ENCODE data around the gene BCAS3. TPM values are rescaled to one million over a fixed set of nuclear protein-coding genes. Genes with fewer than 3 reads are reported as not detected.

The BCAS3 gene
- total RNA-seq, 6 experiments from 2014 or later = 9.2 to 22.1 (median 14.2) TPM

DNA sequence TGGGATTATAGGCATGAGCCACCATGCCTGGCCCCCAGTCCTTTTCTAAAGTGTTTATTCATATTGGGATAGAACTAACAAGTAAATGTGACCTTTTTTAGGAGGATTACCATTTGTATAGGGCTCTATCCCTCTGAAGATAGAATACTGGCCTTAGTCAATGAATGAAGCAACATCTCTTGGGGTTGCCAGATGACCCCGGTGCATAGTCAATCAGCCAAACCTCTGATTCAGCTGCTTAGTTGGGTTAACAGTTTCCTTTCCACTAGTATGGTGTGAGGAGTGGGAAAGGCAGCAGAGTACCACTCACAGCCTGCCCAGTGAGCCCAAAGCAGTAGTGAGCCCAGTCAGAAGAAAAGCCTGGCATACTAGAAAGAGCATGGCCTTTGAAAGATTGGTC is 627.4 kb downstream of the BCAS3 start:
- Histone ChIP-seq H3K9me3 (no peaks in the 10 kb centered on the region), H3K4me3 (no peak overlapping the region), H3K27me3 (no peaks in the 10 kb centered on the region), H3K4me1 (peaks cover 0 to 9% (median 0%) of the 10 kb centered on the region in 4 donors), H3K36me3 (no peaks in the 10 kb centered on the region), H3K27ac (no peak overlapping the region)
- no peak for DNase-seq
- WGBS (ENCODE audit: insufficient coverage, low coverage, low lambda C conversion rate, missing lambda C conversion rate) = 13% methylated on average over 1 of the region's 1 CpG
- no peak for TF ChIP-seq POLR2A (IDR thresholded peaks at IDR 0.05)
- intact Hi-C loops (cut with DNase I) = no loop called here
- ATAC-seq = peak in 3 of 4 donors; percentile 54 to 91 (median 62)

DNA sequence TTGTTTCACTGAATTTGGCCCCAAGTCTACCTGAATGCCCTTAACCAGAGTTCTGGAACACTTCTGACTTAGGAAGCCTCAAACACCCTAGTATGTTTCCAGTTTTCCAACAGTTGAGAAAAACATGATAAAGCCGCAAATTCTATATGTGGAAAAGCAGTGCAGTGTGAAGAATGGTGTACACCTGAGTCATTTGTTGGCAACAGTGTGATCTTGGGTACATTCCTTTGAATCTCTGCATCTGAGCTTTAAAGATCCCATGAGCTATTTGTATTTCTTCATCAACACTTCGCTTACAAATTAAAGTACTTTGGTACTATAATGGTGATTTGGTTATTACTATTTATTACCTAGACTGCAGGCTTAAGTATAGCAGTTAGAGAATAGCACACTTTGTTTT is 628.4 kb downstream of the BCAS3 start:
- WGBS (ENCODE audit: insufficient coverage, low coverage, low lambda C conversion rate, missing lambda C conversion rate) = 86% methylated on average over 2 of the region's 2 CpGs
- TF ChIP-seq, protein P1, sequence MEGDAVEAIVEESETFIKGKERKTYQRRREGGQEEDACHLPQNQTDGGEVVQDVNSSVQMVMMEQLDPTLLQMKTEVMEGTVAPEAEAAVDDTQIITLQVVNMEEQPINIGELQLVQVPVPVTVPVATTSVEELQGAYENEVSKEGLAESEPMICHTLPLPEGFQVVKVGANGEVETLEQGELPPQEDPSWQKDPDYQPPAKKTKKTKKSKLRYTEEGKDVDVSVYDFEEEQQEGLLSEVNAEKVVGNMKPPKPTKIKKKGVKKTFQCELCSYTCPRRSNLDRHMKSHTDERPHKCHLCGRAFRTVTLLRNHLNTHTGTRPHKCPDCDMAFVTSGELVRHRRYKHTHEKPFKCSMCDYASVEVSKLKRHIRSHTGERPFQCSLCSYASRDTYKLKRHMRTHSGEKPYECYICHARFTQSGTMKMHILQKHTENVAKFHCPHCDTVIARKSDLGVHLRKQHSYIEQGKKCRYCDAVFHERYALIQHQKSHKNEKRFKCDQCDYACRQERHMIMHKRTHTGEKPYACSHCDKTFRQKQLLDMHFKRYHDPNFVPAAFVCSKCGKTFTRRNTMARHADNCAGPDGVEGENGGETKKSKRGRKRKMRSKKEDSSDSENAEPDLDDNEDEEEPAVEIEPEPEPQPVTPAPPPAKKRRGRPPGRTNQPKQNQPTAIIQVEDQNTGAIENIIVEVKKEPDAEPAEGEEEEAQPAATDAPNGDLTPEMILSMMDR (IDR thresholded peaks at IDR 0.05) = no peak
- TF ChIP-seq POLR2A (IDR thresholded peaks at IDR 0.05) = no peak
- Histone ChIP-seq H3K4me3 (no peak overlapping the region), H3K36me3 (no peaks in the 10 kb centered on the region), H3K9me3 (no peaks in the 10 kb centered on the region), H3K27me3 (no peaks in the 10 kb centered on the region), H3K4me1 (peaks cover 0 to 9% (median 0%) of the 10 kb centered on the region in 4 donors), H3K27ac (no peak overlapping the region)
- intact Hi-C loops (cut with DNase I) = no loop called here
- DNase-seq = no peak
- no peak for ATAC-seq

DNA sequence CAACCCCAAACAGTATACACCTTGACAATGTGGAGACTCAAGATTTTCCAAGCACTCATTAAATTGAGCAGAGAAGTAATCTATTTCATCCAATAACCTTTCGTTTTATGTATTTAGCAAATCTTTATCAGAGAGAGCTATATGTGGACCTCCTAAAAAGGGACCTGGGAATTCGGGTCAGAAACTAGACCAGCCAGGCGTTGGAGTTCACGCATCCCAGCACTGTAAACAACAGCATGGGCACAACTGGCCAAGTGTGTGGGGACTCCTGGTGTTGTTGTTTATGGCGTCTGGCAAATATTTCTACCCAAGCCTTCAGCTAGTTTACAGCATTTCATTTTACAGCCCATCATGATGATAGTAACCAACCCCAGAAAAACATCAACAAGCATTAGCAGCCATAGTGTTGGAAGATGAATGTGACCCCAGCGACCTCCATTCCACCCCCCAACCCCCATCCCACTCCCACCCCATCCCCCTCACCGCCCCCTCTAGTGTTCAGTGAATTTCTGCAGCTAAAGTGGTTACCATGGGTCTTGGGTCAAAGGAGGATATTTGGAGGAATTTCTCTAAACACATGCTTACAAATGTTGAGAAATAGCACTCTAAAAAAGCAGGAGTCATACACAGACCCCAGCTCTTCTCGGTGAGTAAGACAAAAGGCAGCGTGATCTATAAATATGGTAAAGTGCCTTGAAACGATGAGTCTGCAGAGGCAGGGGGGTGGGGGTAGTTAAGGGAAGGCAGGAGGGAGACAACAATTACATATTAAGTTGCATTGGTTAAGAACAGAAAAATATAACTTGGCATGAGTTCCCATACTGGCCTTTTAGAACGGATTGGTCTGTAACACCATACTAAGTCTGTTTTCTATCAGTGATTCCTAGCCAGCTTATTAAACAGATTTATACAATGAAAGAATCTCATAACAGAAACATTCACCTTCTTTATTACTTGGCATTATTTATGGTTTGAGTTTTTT is 630.5 kb downstream of the BCAS3 start:
- no peak for ATAC-seq

DNA sequence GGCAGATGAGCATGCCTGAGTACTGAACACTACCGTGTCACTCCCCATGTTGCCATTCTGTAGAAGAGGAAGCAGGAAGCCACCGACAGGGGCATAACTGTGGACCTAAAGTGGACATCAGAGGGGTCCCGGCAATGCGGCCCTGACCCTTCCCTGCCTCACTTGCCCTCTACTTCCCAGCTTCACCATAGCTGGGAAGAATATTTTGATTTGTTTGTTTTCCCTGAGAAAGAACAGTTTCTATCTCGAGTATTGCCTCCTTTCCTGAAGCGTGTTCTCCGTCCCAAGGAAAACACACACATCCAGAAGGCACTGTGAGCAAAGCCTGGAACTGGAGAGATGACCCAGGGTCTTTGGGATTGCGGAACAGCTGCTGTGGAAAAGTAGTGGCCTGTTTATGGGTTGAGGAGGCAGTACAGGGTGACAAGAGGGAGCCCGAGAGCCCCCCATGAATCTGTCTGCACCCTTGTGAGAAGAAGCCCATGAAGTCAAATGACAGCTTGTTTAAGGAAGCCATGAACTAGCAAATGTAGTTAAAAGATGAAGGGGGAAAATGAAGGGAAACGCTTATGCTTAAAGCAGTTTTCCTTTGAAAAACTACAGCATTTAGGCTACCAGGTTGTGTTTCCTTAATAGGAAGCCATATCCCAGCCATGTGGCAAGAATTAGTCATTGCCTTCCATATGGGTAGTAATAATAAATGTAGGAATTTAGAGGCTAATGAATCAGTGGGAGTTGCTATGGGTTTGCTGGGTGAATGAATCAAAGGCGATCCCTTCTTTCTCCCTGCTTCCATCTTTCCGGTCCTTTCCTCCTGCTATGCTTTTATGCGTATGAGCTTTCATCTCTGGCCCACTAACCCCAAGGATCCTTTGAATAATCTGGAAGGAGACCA is 632.0 kb downstream of the BCAS3 start:
- intact Hi-C loops (cut with DNase I) = no loop called here
- DNase-seq = no peak

More for the DNA sequence above, 630.5 kb downstream of the BCAS3 start:
- Histone ChIP-seq H3K4me1 (peaks cover 0 to 10% (median 0%) of the 10 kb centered on the region in 4 donors), H3K27me3 (no peaks in the 10 kb centered on the region), H3K36me3 (no peaks in the 10 kb centered on the region), H3K4me3 (no peak overlapping the region), H3K27ac (no peak overlapping the region), H3K9me3 (no peaks in the 10 kb centered on the region)
- TF ChIP-seq, protein P1 (IDR thresholded peaks at IDR 0.05) = no peak
- TF ChIP-seq POLR2A (IDR thresholded peaks at IDR 0.05) = no peak
- intact Hi-C loops (cut with DNase I) = no loop called here
- WGBS (ENCODE audit: insufficient coverage, low coverage, low lambda C conversion rate, missing lambda C conversion rate) = 71% methylated on average over 10 of the region's 11 CpGs
- no peak for DNase-seq

More for the DNA sequence above, 632.0 kb downstream of the BCAS3 start:
- 93% methylated on average over 11 of the region's 13 CpGs for WGBS (ENCODE audit: insufficient coverage, low coverage, low lambda C conversion rate, missing lambda C conversion rate)
- TF ChIP-seq, protein P1 (IDR thresholded peaks at IDR 0.05) = no peak
- TF ChIP-seq POLR2A (IDR thresholded peaks at IDR 0.05) = no peak
- Histone ChIP-seq H3K4me1 (peaks cover 0 to 15% (median 0%) of the 10 kb centered on the region in 4 donors), H3K27ac (no peak overlapping the region), H3K4me3 (no peak overlapping the region), H3K36me3 (no peaks in the 10 kb centered on the region), H3K27me3 (no peaks in the 10 kb centered on the region), H3K9me3 (no peaks in the 10 kb centered on the region)
- ATAC-seq = no peak
